ENCODE results near the gene SLC2A6.
"Not testable (repeated sequence)": the region's sequence is repeated elsewhere in the genome, so short reads cannot be mapped to it uniquely, and the experiment has no call there.

SLC2A6 gene

DNA sequence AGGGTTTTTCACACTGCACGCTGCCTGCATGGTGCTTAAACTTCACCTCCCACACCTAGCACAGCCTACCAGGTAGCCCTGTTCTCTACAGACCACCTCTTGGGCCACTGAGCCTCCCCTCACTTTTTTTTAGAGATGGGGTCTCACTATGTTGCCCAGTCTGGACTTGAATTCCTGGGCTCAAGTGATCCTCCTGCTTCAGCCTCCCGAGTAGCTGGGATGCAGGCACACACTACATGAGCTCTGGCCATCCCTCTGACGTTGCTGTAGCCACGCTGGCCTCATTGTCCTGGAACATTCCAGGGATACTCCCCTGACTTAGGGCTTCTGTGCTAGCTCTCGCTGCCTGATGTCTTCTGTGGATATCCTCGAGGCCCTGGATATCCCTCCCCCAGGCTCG is 26.3 kb downstream of the SLC2A6 start:
- H3K9ac ChIP-seq, result no peak overlapping the region
- no peaks in the 10 kb centered on the region for H4K20me1 ChIP-seq (ENCODE audit: insufficient read depth)
- H3K27me3 ChIP-seq (ENCODE audit: insufficient read depth, low read depth), result peaks cover 80% of the 10 kb centered on the region
- TF ChIP-seq, protein P1, sequence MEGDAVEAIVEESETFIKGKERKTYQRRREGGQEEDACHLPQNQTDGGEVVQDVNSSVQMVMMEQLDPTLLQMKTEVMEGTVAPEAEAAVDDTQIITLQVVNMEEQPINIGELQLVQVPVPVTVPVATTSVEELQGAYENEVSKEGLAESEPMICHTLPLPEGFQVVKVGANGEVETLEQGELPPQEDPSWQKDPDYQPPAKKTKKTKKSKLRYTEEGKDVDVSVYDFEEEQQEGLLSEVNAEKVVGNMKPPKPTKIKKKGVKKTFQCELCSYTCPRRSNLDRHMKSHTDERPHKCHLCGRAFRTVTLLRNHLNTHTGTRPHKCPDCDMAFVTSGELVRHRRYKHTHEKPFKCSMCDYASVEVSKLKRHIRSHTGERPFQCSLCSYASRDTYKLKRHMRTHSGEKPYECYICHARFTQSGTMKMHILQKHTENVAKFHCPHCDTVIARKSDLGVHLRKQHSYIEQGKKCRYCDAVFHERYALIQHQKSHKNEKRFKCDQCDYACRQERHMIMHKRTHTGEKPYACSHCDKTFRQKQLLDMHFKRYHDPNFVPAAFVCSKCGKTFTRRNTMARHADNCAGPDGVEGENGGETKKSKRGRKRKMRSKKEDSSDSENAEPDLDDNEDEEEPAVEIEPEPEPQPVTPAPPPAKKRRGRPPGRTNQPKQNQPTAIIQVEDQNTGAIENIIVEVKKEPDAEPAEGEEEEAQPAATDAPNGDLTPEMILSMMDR (conservative IDR thresholded peaks at IDR 0.05; ENCODE audit: low read depth, low read length), result no peak
- no peaks in the 10 kb centered on the region for H3K4me1 ChIP-seq (ENCODE audit: low read depth, poor library complexity, severe bottlenecking)
- no peaks in the 10 kb centered on the region for H3K36me3 ChIP-seq (ENCODE audit: insufficient read depth)
- H3K27ac ChIP-seq, result no peak overlapping the region
- no peak overlapping the region for H3K4me3 ChIP-seq (IDR thresholded peaks at IDR 0.05; ENCODE audit: insufficient read depth, low read depth, low read length)
- no peak overlapping the region for H2AFZ ChIP-seq (ENCODE audit: low read depth)
- no peaks in the 10 kb centered on the region for H3K79me2 ChIP-seq (ENCODE audit: insufficient read depth, low read depth)
- no peak overlapping the region for H3K4me2 ChIP-seq

DNA sequence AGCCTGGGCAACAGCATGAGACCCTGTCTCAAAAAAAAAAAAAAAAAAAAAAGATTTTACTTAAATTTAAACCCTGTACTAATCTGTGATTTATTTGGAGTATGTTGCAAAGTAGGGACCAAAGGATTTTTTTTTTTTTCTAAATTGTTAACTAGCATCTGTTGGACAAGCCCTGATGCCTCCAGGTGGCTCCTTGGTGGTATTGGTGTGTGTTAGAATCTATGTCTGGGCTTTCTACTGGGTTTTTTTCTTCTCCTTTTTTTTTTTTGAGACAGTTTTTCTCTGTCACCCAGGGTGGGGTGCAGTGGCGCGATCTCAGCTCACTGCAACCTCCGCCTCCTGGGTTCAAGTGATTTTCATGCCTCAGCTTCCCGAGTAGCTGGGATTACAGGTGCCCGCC is 27.0 kb downstream of the SLC2A6 start:
- not testable (repeated sequence) for H3K9ac ChIP-seq; H3K27ac ChIP-seq; H3K36me3 ChIP-seq (ENCODE audit: insufficient read depth); H3K4me3 ChIP-seq (IDR thresholded peaks at IDR 0.05; ENCODE audit: insufficient read depth, low read depth, low read length); H4K20me1 ChIP-seq (ENCODE audit: insufficient read depth); H3K79me2 ChIP-seq (ENCODE audit: insufficient read depth, low read depth); H3K4me2 ChIP-seq; H3K4me1 ChIP-seq (ENCODE audit: low read depth, poor library complexity, severe bottlenecking); H2AFZ ChIP-seq (ENCODE audit: low read depth)
- peaks cover 81% of the 10 kb centered on the region for H3K27me3 ChIP-seq (ENCODE audit: insufficient read depth, low read depth)

DNA sequence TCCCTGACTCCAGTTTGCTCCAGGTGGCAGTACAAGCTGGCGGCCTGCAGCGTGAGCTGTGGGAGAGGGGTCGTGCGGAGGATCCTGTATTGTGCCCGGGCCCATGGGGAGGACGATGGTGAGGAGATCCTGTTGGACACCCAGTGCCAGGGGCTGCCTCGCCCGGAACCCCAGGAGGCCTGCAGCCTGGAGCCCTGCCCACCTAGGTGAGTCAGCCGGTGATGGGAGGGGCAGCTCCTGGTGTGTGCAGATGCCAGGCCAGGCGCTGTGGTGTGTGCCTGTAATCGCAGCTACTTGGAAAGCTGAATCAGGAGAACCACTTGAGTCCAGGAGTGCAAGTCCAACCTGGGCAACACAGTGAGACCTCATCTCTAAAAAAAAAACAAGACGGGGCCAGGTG is 29.1 kb downstream of the SLC2A6 start:
- Histone ChIP-seq H3K36me3 (ENCODE audit: insufficient read depth) (no peaks in the 10 kb centered on the region), H3K27ac (no peak overlapping the region), H3K27me3 (ENCODE audit: insufficient read depth, low read depth) (peaks cover 84% of the 10 kb centered on the region), H2AFZ (ENCODE audit: low read depth) (no peak overlapping the region), H3K9ac (no peak overlapping the region), H4K20me1 (ENCODE audit: insufficient read depth) (no peaks in the 10 kb centered on the region), H3K4me3 (IDR thresholded peaks at IDR 0.05; ENCODE audit: insufficient read depth, low read depth, low read length) (no peak overlapping the region), H3K4me2 (no peak overlapping the region), H3K4me1 (ENCODE audit: low read depth, poor library complexity, severe bottlenecking) (no peaks in the 10 kb centered on the region), H3K79me2 (ENCODE audit: insufficient read depth, low read depth) (no peaks in the 10 kb centered on the region)
- TF ChIP-seq, protein P1 (conservative IDR thresholded peaks at IDR 0.05; ENCODE audit: low read depth, low read length), result no peak

DNA sequence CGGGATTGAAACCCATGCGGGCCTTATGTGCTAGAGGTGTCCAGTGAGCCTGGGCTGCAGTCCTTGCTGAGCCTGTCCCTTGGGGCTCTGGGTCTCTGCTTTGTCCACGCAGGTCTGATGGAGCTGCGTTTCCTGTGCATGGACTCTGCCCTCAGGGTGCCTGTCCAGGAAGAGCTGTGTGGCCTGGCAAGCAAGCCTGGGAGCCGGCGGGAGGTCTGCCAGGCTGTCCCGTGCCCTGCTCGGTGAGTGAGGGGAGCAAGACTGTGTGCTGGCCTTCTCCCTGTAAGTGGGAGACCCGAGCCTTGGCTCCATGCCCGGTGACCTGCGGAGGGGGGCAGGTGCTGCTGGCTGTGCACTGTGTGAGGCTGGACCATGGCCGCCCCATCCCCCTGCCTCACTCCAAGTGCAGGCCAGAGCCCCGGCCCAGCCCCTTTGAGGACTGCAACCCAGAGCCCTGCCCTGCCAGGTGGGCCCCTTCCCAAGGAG is 30.4 kb downstream of the SLC2A6 start:
- no peak overlapping the region for H3K4me3 ChIP-seq (IDR thresholded peaks at IDR 0.05; ENCODE audit: insufficient read depth, low read depth, low read length)
- H3K4me1 ChIP-seq (ENCODE audit: low read depth, poor library complexity, severe bottlenecking), result no peaks in the 10 kb centered on the region
- H3K4me2 ChIP-seq, result no peak overlapping the region
- no peaks in the 10 kb centered on the region for H3K36me3 ChIP-seq (ENCODE audit: insufficient read depth)
- no peaks in the 10 kb centered on the region for H4K20me1 ChIP-seq (ENCODE audit: insufficient read depth)
- no peak overlapping the region for H2AFZ ChIP-seq (ENCODE audit: low read depth)
- TF ChIP-seq, protein P1 (conservative IDR thresholded peaks at IDR 0.05; ENCODE audit: low read depth, low read length), result no peak
- H3K9ac ChIP-seq, result no peak overlapping the region
- no peak overlapping the region for H3K27ac ChIP-seq
- H3K27me3 ChIP-seq (ENCODE audit: insufficient read depth, low read depth), result peaks cover 84% of the 10 kb centered on the region
- no peaks in the 10 kb centered on the region for H3K79me2 ChIP-seq (ENCODE audit: insufficient read depth, low read depth)

DNA sequence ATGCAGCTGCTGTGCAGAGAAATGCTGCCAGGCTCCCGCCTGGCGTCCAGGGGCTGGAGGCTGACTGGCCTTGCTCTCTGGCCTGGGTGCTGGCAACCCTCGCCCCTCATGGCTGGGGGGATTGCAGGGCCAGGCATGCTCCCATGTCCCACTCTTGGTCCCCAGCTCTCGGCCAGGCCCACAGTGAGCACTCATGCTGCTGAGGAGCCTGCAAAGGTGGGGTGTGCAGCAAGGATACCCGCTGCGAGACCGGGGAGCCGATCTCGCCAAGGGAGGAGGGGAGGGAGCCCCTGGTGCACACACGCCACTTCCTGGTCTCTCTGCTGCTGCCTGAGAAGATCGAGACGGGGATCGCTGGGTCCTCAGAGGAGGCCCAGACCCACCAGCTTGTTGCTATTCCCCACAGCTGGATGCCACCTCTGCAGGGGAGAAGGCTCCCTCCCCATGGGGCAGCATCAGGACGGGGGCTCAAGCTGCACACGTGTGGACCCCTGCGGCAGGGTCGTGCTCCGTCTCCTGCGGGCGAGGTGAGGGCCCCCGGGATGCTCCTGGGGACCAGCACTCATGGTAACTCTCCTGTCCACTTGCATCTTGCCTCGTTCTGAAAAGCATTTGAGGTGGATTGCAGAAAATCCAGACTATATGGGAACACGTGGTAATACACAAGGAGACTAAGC is 33.5 kb downstream of the SLC2A6 start:
- no peaks in the 10 kb centered on the region for H3K79me2 ChIP-seq (ENCODE audit: insufficient read depth, low read depth)
- no peaks in the 10 kb centered on the region for H3K4me1 ChIP-seq (ENCODE audit: low read depth, poor library complexity, severe bottlenecking)
- H3K27ac ChIP-seq, result no peak overlapping the region
- H4K20me1 ChIP-seq (ENCODE audit: insufficient read depth), result no peaks in the 10 kb centered on the region
- no peak overlapping the region for H3K4me3 ChIP-seq (IDR thresholded peaks at IDR 0.05; ENCODE audit: insufficient read depth, low read depth, low read length)
- no peak overlapping the region for H2AFZ ChIP-seq (ENCODE audit: low read depth)
- H3K27me3 ChIP-seq (ENCODE audit: insufficient read depth, low read depth), result peaks cover 93% of the 10 kb centered on the region
- H3K4me2 ChIP-seq, result no peak overlapping the region
- no peak overlapping the region for H3K9ac ChIP-seq
- H3K36me3 ChIP-seq (ENCODE audit: insufficient read depth), result no peaks in the 10 kb centered on the region
- TF ChIP-seq, protein P1 (conservative IDR thresholded peaks at IDR 0.05; ENCODE audit: low read depth, low read length), result no peak

Measured in KMS-11 (cell line).